HepG2 (cell line): Measurements from ENCODE around the gene RGS10.

Source experiments
- BCL3 ChIP-seq: sonication (generic); formaldehyde crosslinking; IDR thresholded peaks from 2 replicates; pipeline ENCODE4 v1.5.1; 2020; ENCODE audit warnings: mild to moderate bottlenecking, missing genetic modification reagents, moderate library complexity
- CTCF ChIP-seq: sonication (generic); formaldehyde crosslinking; IDR thresholded peaks from 2 replicates; pipeline ENCODE4 v1.5.0; 2020; ENCODE audit warnings: mild to moderate bottlenecking, missing genetic modification reagents, moderate library complexity
- MAFK ChIP-seq, 2 experiments: IDR thresholded peaks in 1 of 2; conservative IDR thresholded peaks in 1 of 2; 2 replicates each; pipeline ENCODE4 v1.6.1; 2011; ENCODE audit warnings: improper control_type of control experiment in 2 of 2, low read length in 2 of 2
- SP1 ChIP-seq, 2 experiments: fragments of 450-650 bp in 1 of 2; sonication (generic) in 1 of 2; formaldehyde crosslinking in 1 of 2; IDR thresholded peaks; 2 replicates each; pipeline versions ENCODE4 v1.4.0 to v1.6.1; 2016 to 2020; ENCODE audit warnings: missing genetic modification reagents in 1 of 2

- TF ChIP-seq SP1 (IDR thresholded peaks at IDR 0.05) = no peak
- TF ChIP-seq SP1 (CRISPR knock-in tag; IDR thresholded peaks at IDR 0.05) = no peak
- no peak for TF ChIP-seq CTCF (CRISPR knock-in tag)
- TF ChIP-seq MAFK (conservative IDR thresholded peaks at IDR 0.05 in 1 of 2, IDR thresholded peaks at IDR 0.05 in 1 of 2; ENCODE audit: low read length in 2 of 2) = no peak
- no peak for TF ChIP-seq BCL3 (CRISPR knock-in tag)
Measured at GRCh38 chr10:119499677-119500002, 42.9 kb downstream of the RGS10 start.
